ENCODE measurements around the gene SPOUT1.
A peak's percentile ranks its signal among the peaks of the same experiment; 100 is the strongest.
"Not testable (repeated sequence)": the region's sequence is repeated elsewhere in the genome, so short reads cannot be mapped to it uniquely, and the experiment has no call there.

Gene SPOUT1

GRCh38 chr9:128810873-128811272, 18.7 kb downstream of the SPOUT1 start:
- DNase-seq (ENCODE audit: low read depth in 2 of 2) = no peak

- no peak for DNase-seq (ENCODE audit: low read depth in 2 of 2)
Measured at GRCh38 chr9:128809831-128810230, 19.8 kb downstream of the SPOUT1 start.

- no peak for DNase-seq (ENCODE audit: low read depth in 2 of 2)
Measured at GRCh38 chr9:128809036-128809599, 20.5 kb downstream of the SPOUT1 start.

GRCh38 chr9:128808543-128808942, 21.1 kb downstream of the SPOUT1 start:
- no peak for DNase-seq (ENCODE audit: low read depth in 2 of 2)

- DNase-seq (ENCODE audit: low read depth in 2 of 2) = no peak
Measured at GRCh38 chr9:128807827-128808226, 21.8 kb downstream of the SPOUT1 start.

GRCh38 chr9:128805661-128806060, 23.9 kb downstream of the SPOUT1 start:
- no peak for DNase-seq (ENCODE audit: low read depth in 2 of 2)

GRCh38 chr9:128802482-128802881, 27.1 kb downstream of the SPOUT1 start:
- no peak for DNase-seq (ENCODE audit: low read depth in 2 of 2)

- DNase-seq (ENCODE audit: low read depth in 2 of 2) = no peak
Measured at GRCh38 chr9:128800061-128800460, 29.5 kb downstream of the SPOUT1 start.

- DNase-seq (ENCODE audit: low read depth in 2 of 2) = no peak
Measured at GRCh38 chr9:128798896-128799295, 30.7 kb downstream of the SPOUT1 start.

GRCh38 chr9:128794961-128795360, 34.6 kb downstream of the SPOUT1 start:
- not testable (repeated sequence) for DNase-seq (ENCODE audit: low read depth in 2 of 2)

GRCh38 chr9:128792978-128793686, 36.5 kb downstream of the SPOUT1 start:
- no peak for DNase-seq (ENCODE audit: low read depth in 2 of 2)

GRCh38 chr9:128792134-128792533, 37.5 kb downstream of the SPOUT1 start:
- no peak for DNase-seq (ENCODE audit: low read depth in 2 of 2)

- no peak for DNase-seq (ENCODE audit: low read depth in 2 of 2)
Measured at GRCh38 chr9:128790536-128790935, 39.1 kb downstream of the SPOUT1 start.

- no peak for DNase-seq (ENCODE audit: low read depth in 2 of 2)
Measured at GRCh38 chr9:128788445-128788844, 41.1 kb downstream of the SPOUT1 start.

GRCh38 chr9:128787659-128788058, 41.9 kb downstream of the SPOUT1 start:
- no peak for DNase-seq (ENCODE audit: low read depth in 2 of 2)

- DNase-seq (ENCODE audit: low read depth in 2 of 2) = peak; percentile 80 to 90
Measured at GRCh38 chr9:128786681-128787601, 42.7 kb downstream of the SPOUT1 start, which contains the start of gene TBC1D13. Gene TBC1D13 (plus strand): TSS chr9:128787253. CDS start chr9:128787354, 101 bp downstream.

- DNase-seq (ENCODE audit: low read depth in 2 of 2) = no peak
Measured at GRCh38 chr9:128785427-128785826, 44.2 kb downstream of the SPOUT1 start.

GRCh38 chr9:128782669-128783068, 46.9 kb downstream of the SPOUT1 start:
- no peak for DNase-seq (ENCODE audit: low read depth in 2 of 2)

GRCh38 chr9:128781187-128782070, 48.2 kb downstream of the SPOUT1 start:
- DNase-seq (ENCODE audit: low read depth in 2 of 2) = no peak

GRCh38 chr9:128780093-128780492, 49.5 kb downstream of the SPOUT1 start:
- DNase-seq (ENCODE audit: low read depth in 2 of 2) = not testable (repeated sequence)

- DNase-seq (ENCODE audit: low read depth in 2 of 2) = no peak
Measured at GRCh38 chr9:128774804-128775203, 54.8 kb downstream of the SPOUT1 start.
